Measurements from ENCODE around the gene PDE4B.

GRCh38 chr1:65889441-65889840 is 96.7 kb downstream of the PDE4B start:
- TF ChIP-seq CTCF (conservative IDR thresholded peaks at IDR 0.05; ENCODE audit: low read depth, low read length) = no peak
- no peak for TF ChIP-seq EZH2phosphoT487 (IDR thresholded peaks at IDR 0.05; ENCODE audit: borderline replicate concordance, low read length)

Data from PC-3 (cell line).